K562 treated with DMSO at 1 percent for 12 hours (cell line): Measurements from ENCODE around the gene NPY4R2. TPM values are rescaled to one million over a fixed set of nuclear protein-coding genes. Genes with fewer than 3 reads are reported as not detected.

Experiments
- total RNA-seq: library from RNA; unstranded; fragments of 300-600 nt; gene quantifications from 2 replicates; pipeline ENCODE4 v1.2.3, GENCODE V29; 2022; ENCODE audit not compliant: insufficient read depth

The NPY4R2 gene, protein sequence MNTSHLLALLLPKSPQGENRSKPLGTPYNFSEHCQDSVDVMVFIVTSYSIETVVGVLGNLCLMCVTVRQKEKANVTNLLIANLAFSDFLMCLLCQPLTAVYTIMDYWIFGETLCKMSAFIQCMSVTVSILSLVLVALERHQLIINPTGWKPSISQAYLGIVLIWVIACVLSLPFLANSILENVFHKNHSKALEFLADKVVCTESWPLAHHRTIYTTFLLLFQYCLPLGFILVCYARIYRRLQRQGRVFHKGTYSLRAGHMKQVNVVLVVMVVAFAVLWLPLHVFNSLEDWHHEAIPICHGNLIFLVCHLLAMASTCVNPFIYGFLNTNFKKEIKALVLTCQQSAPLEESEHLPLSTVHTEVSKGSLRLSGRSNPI
- total RNA-seq = not detected in 2 replicates

DNA sequence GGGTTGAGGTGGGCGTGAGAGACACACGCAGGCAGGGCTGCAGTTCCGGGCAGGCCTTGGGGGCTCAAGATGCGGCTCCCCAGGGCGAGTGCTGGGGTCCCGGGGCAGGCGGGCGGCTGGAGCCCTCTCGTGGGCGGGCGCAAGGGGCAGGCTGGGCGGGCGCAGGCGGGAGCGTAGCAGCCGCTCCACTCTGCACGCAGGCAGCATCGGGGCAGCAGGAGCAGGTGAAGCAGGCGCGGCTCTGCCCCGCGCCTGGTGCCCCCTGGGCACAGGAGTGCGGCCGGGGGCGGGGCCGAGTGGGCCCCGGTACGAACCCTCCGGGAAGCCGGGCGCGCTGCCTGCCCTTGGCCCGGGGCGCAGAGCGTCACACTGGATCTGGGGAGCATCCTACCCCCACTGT lies at the start of gene NPY4R2:
Gene NPY4R2, plus strand, starts transcription at position 188 of the 400 bp plus-strand sequence. CDS start 3,326 bp downstream, outside the sequence.

Other genes starting within 250 kb of the NPY4R2 start
- gene SYT15B, start 155.1 kb upstream of the NPY4R2 start, total RNA-seq = not detected in 2 replicates
- not detected in 2 replicates for gene FAM25C, start 81.1 kb downstream of the NPY4R2 start, total RNA-seq